Chondrocyte (in vitro differentiated cells): ENCODE results near the gene KCNQ4. TPM values are rescaled to one million over a fixed set of nuclear protein-coding genes. Genes with fewer than 3 reads are reported as not detected.

Experiments
- DNase-seq: peaks from one replicate; pipeline ENCODE4 v3.0.0; 2021; ENCODE audit warnings: mixed read lengths, low spot score
- H3K27ac Mint-ChIP-seq: one replicate; pipeline ENCODE4 v1.8.0; 2021; ENCODE audit warnings: mild to moderate bottlenecking, moderate library complexity, mixed read lengths; ENCODE audit not compliant: unreplicated experiment
- H3K27me3 Mint-ChIP-seq: 2 replicates; pipeline ENCODE4 v1.8.0; 2021; ENCODE audit warnings: low read depth, mixed read lengths
- H3K36me3 Mint-ChIP-seq: 2 replicates; pipeline ENCODE4 v1.8.0; 2021; ENCODE audit warnings: low read depth, mixed read lengths
- H3K4me1 Mint-ChIP-seq: 2 replicates; pipeline ENCODE4 v1.8.0; 2021; ENCODE audit warnings: low read depth, mild to moderate bottlenecking, mixed read lengths
- H3K4me3 Mint-ChIP-seq: one replicate; pipeline ENCODE4 v1.8.0; 2021; ENCODE audit warnings: mild to moderate bottlenecking, moderate library complexity, mixed read lengths; ENCODE audit not compliant: unreplicated experiment
- H3K9me3 Mint-ChIP-seq: 2 replicates; pipeline ENCODE4 v1.8.0; 2021; ENCODE audit warnings: low read depth, mixed read lengths
- CTCF ChIP-seq: fragments of 200-600 bp; sonication (generic); IDR thresholded peaks from 2 replicates; pipeline ENCODE4 v1.5.0; 2021; ENCODE audit warnings: antibody characterized with exemption, mild to moderate bottlenecking, moderate library complexity
- total RNA-seq: library from RNA; stranded (reverse); gene quantifications from 3 replicates; pipeline ENCODE4 v1.2.1, GENCODE V29; 2021

Gene KCNQ4
- total RNA-seq, 1 donor from 2014 or later, result 3.4 TPM

- H3K36me3 Mint-ChIP-seq, result no peaks in the 10 kb centered on the region
- no peaks in the 10 kb centered on the region for H3K9me3 Mint-ChIP-seq
- peaks cover 63% of the 10 kb centered on the region for H3K4me1 Mint-ChIP-seq
- no peak for TF ChIP-seq CTCF
- no peak overlapping the region for H3K4me3 Mint-ChIP-seq
- peaks cover 2% of the 10 kb centered on the region for H3K27me3 Mint-ChIP-seq
- DNase-seq, result no peak
- H3K27ac Mint-ChIP-seq, result peak overlapping the region; percentile 49
Measured at GRCh38 chr1:40803447-40803846, 19.9 kb downstream of the KCNQ4 start.

GRCh38 chr1:40803902-40804301 lies 20.3 kb downstream of the KCNQ4 start:
- Mint-ChIP-seq H3K4me1 (peaks cover 64% of the 10 kb centered on the region), H3K36me3 (no peaks in the 10 kb centered on the region), H3K27me3 (peaks cover 2% of the 10 kb centered on the region), H3K27ac (no peak overlapping the region), H3K4me3 (no peak overlapping the region), H3K9me3 (no peaks in the 10 kb centered on the region)
- no peak for DNase-seq
- no peak for TF ChIP-seq CTCF

GRCh38 chr1:40806240-40806639 lies 22.7 kb downstream of the KCNQ4 start:
- H3K27me3 Mint-ChIP-seq, result no peaks in the 10 kb centered on the region
- peak overlapping the region; percentile 96 for H3K27ac Mint-ChIP-seq
- no peak for DNase-seq
- no peaks in the 10 kb centered on the region for H3K9me3 Mint-ChIP-seq
- H3K4me1 Mint-ChIP-seq, result peaks cover 54% of the 10 kb centered on the region
- no peak overlapping the region for H3K4me3 Mint-ChIP-seq
- H3K36me3 Mint-ChIP-seq, result no peaks in the 10 kb centered on the region
- no peak for TF ChIP-seq CTCF

- no peak for DNase-seq
- peak overlapping the region; percentile 8 for H3K4me3 Mint-ChIP-seq
- no peaks in the 10 kb centered on the region for H3K9me3 Mint-ChIP-seq
- H3K27me3 Mint-ChIP-seq, result no peaks in the 10 kb centered on the region
- peaks cover 46% of the 10 kb centered on the region for H3K4me1 Mint-ChIP-seq
- TF ChIP-seq CTCF, result peak; percentile 12
- H3K36me3 Mint-ChIP-seq, result no peaks in the 10 kb centered on the region
- H3K27ac Mint-ChIP-seq, result peak overlapping the region; percentile 96
Measured at GRCh38 chr1:40806731-40807695, 23.4 kb downstream of the KCNQ4 start.

GRCh38 chr1:40808002-40808401 lies 24.4 kb downstream of the KCNQ4 start:
- peaks cover 2% of the 10 kb centered on the region for H3K36me3 Mint-ChIP-seq
- H3K4me1 Mint-ChIP-seq, result peaks cover 42% of the 10 kb centered on the region
- H3K9me3 Mint-ChIP-seq, result no peaks in the 10 kb centered on the region
- no peaks in the 10 kb centered on the region for H3K27me3 Mint-ChIP-seq
- no peak for TF ChIP-seq CTCF
- H3K27ac Mint-ChIP-seq, result peak overlapping the region; percentile 96
- H3K4me3 Mint-ChIP-seq, result no peak overlapping the region
- no peak for DNase-seq
